ENCODE results near the gene DAZAP2.

The DAZAP2 gene

GRCh38 chr12:51238037-51238509 is 553 bp upstream of the DAZAP2 start:
- Mint-ChIP-seq H3K4me1 (peaks cover 12% of the 10 kb centered on the region), H3K27ac (peak overlapping the region; percentile 95 to 99 (median 99)), H3K9me3 (no peaks in the 10 kb centered on the region), H3K36me3 (ENCODE audit: low read depth) (peaks cover 22% of the 10 kb centered on the region), H3K27me3 (ENCODE audit: low read depth) (no peaks in the 10 kb centered on the region), H3K4me3 (peak overlapping the region; percentile 93 to 99 (median 94))
- no peak for TF ChIP-seq CTCF (IDR thresholded peaks at IDR 0.05; ENCODE audit: unreplicated experiment in 3 of 3)

DNA sequence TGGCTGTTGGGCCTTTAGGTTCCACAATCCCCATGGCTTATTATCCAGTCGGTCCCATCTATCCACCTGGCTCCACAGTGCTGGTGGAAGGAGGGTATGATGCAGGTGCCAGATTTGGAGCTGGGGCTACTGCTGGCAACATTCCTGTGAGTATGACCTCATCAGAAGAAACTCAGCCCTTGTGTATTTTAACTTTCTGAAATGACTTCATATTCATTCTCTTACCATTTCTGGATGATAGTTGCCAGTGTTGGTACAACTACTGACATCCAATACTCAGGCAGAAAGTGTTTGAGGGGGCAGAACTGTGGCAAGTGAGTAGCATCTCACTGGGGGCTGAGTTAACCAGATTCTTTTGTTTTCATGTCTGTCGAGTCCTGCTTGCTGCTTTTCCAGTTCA is 2.3 kb downstream of the DAZAP2 start:
- Mint-ChIP-seq H3K27ac (peak overlapping the region in 1 of 3 experiments; percentile 95), H3K36me3 (ENCODE audit: low read depth) (peaks cover 32% of the 10 kb centered on the region), H3K4me3 (peak overlapping the region; percentile 93 to 99 (median 94)), H3K4me1 (peaks cover 12% of the 10 kb centered on the region), H3K9me3 (no peaks in the 10 kb centered on the region), H3K27me3 (ENCODE audit: low read depth) (no peaks in the 10 kb centered on the region)
- no peak for TF ChIP-seq CTCF (IDR thresholded peaks at IDR 0.05; ENCODE audit: unreplicated experiment in 3 of 3)

DNA sequence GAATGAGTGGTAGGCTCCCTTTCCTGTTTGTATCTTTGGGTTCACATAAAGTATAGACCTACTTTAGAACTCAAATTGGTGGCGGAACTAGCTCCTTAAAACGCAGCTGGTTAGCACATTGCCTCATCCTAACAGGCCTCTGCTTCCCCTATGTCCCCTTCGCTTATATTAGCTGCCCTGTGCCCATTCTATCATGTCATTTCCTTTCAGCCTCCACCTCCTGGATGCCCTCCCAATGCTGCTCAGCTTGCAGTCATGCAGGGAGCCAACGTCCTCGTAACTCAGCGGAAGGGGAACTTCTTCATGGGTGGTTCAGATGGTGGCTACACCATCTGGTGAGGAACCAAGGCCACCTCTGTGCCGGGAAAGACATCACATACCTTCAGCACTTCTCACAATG is 3.5 kb downstream of the DAZAP2 start:
- TF ChIP-seq CTCF (IDR thresholded peaks at IDR 0.05; ENCODE audit: unreplicated experiment in 3 of 3), result no peak
- H3K4me3 Mint-ChIP-seq, result peak overlapping the region in 2 of 3 experiments; percentile 32 to 73
- H3K4me1 Mint-ChIP-seq, result peaks cover 20% of the 10 kb centered on the region
- peaks cover 37% of the 10 kb centered on the region for H3K36me3 Mint-ChIP-seq (ENCODE audit: low read depth)
- peak overlapping the region in 1 of 3 experiments; percentile 14 for H3K27ac Mint-ChIP-seq
- H3K27me3 Mint-ChIP-seq (ENCODE audit: low read depth), result no peaks in the 10 kb centered on the region
- H3K9me3 Mint-ChIP-seq, result no peaks in the 10 kb centered on the region

GRCh38 chr12:51242876-51243275 is 4.2 kb downstream of the DAZAP2 start:
- Mint-ChIP-seq H3K4me1 (peaks cover 26% of the 10 kb centered on the region), H3K36me3 (ENCODE audit: low read depth) (peaks cover 37% of the 10 kb centered on the region), H3K27me3 (ENCODE audit: low read depth) (no peaks in the 10 kb centered on the region), H3K4me3 (peak overlapping the region in 1 of 3 experiments; percentile 44), H3K27ac (no peak overlapping the region), H3K9me3 (no peaks in the 10 kb centered on the region)
- no peak for TF ChIP-seq CTCF (IDR thresholded peaks at IDR 0.05; ENCODE audit: unreplicated experiment in 3 of 3)

- Mint-ChIP-seq H3K36me3 (ENCODE audit: low read depth) (peaks cover 37% of the 10 kb centered on the region), H3K27ac (no peak overlapping the region), H3K9me3 (no peaks in the 10 kb centered on the region), H3K4me3 (no peak overlapping the region), H3K4me1 (peaks cover 22% of the 10 kb centered on the region), H3K27me3 (ENCODE audit: low read depth) (no peaks in the 10 kb centered on the region)
- TF ChIP-seq CTCF (IDR thresholded peaks at IDR 0.05; ENCODE audit: unreplicated experiment in 3 of 3), result no peak
These were observed 5.6 kb downstream of the DAZAP2 start for GRCh38 chr12:51244269-51244668.

GRCh38 chr12:51245476-51246253 is 7.0 kb downstream of the DAZAP2 start:
- peaks cover 33% of the 10 kb centered on the region for H3K36me3 Mint-ChIP-seq (ENCODE audit: low read depth)
- H3K27me3 Mint-ChIP-seq (ENCODE audit: low read depth), result no peaks in the 10 kb centered on the region
- H3K9me3 Mint-ChIP-seq, result no peaks in the 10 kb centered on the region
- TF ChIP-seq CTCF (IDR thresholded peaks at IDR 0.05; ENCODE audit: unreplicated experiment in 3 of 3), result no peak
- peaks cover 14% of the 10 kb centered on the region for H3K4me1 Mint-ChIP-seq
- H3K27ac Mint-ChIP-seq, result peak overlapping the region; percentile 24 to 79 (median 61)
- H3K4me3 Mint-ChIP-seq, result no peak overlapping the region
